A204.1 (cell line): Measurements from ENCODE around the gene RAB24.
"Not testable (repeated sequence)": the region's sequence is repeated elsewhere in the genome, so short reads cannot be mapped to it uniquely, and the experiment has no call there.

Experiments
- FAIRE-seq: peaks from 2 replicates; lab custom pipeline; 2012; peaks lifted over from hg19 to GRCh38; lab: Jason Lieb, UNC

RAB24 gene

DNA sequence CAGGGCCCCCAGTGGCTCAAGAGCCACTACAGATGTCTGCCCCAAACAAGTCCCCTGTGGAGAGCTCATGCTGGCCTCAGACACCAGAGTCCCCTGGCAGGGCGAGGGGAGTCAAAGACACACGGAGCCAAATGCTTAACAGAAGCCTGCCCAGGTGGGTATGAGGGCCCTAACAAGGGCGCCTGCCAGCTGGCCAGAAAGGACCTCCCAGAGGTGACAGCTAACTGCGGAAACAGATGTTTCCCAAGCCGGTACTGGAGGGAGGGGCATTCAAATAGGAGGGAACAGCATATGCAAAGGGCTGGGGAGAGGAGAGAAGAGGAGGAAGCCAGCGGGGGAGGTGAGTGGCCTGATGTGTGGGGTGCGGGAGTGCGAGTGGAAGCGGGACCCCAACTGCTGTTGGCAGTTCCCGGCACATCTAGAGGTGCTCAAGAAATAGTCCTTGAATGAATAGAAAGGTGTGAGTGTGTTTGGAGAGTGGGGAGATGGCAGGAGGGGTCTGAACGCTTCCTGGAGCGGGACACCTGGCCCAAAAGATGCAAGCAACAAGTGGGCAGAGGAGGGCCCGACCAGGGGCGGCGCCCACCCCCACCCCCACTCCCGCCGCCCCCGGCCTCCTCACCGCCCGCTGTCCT, 7.4 kb upstream of the RAB24 start:
- FAIRE-seq: no peak

GRCh38 chr5:177310332-177310731, 6.8 kb upstream of the RAB24 start:
- no peak for FAIRE-seq

DNA sequence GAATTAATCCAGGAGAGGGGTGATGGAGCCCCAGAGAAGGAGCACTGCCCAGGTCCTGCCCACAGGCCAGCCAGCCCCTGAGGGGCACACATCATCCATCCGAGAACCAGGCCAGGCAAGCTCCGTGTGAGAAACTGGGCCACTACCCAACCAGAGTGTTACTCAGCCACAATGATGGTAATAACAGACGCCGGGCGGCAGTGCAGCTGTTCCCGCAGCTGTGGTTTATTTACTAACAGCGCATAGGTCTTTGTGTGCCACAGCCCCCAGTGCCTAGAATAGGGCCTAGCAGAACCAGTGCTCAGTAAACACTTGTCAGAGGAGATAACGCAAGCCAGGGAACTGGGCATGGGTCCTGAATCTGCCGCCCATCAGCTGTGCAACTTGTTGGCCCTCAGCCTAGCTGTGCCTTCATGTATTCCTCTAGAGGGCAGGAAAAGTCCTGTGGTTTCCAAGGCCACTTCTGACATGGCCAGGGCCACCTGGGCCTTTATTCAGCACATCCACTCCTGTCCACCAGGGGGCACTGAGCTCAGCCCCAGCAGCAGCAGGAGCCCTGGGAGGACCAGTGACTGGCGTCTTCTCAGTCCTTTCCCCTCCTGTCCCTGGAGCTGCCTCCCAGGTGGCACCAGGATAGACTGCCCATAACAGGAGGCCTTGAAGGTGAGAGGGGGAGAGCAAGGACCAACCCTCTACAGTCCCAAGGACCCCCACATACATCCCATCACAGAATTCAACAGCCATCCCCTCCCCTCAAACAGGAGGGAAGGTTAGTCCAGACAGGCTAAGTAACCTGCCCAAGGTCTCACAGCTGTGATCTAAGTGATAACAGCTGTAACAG, 6.1 kb upstream of the RAB24 start:
- no peak for FAIRE-seq

GRCh38 chr5:177308740-177309139, 5.2 kb upstream of the RAB24 start:
- FAIRE-seq: no peak

GRCh38 chr5:177307544-177308363, 4.2 kb upstream of the RAB24 start:
- no peak for FAIRE-seq

DNA sequence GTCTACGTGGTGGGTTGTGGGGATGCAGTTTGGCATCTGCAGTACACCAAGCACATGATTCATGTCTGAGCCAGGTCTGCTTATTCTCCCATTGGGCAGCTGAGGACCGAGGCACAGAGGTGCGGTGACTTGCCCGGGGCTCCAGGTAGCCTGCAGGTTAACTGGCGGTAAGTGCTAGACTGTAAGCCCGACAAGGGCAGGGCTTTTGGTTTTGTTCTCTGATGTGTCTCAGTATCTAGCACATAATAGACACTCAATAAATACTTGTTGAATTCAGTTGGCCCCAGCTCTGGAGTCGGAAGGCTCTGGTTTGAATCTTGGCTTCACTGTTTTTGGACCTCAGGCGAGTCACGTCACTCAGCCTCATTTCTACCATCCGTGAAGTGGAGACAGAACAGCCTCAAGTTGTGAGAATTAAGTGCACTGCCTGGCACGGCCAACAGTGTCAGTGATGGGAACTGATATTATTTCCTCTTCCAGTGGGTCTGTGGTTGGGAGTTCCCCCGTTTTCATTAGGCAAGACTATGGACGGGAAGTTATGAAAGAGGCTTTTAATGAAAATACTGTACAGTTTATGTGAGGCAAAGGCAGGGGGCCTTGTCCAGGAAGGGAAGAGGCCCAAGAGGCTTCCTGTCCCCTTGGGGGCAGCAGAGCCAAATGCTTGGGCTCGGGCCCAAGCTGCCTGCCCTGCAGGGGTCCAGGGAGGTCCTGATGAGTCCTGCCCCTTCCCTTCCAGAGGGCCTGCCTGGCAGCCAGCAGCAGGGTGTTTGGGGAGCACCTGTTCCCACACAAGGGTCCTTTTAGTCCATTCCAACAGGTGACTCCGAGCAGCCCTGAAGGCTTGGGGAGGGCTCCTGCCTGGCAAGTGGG, 3.4 kb upstream of the RAB24 start:
- no peak for FAIRE-seq

GRCh38 chr5:177306103-177306640, 2.7 kb upstream of the RAB24 start:
- not testable (repeated sequence) for FAIRE-seq

GRCh38 chr5:177304392-177305119, 1.0 kb upstream of the RAB24 start:
- no peak for FAIRE-seq

DNA sequence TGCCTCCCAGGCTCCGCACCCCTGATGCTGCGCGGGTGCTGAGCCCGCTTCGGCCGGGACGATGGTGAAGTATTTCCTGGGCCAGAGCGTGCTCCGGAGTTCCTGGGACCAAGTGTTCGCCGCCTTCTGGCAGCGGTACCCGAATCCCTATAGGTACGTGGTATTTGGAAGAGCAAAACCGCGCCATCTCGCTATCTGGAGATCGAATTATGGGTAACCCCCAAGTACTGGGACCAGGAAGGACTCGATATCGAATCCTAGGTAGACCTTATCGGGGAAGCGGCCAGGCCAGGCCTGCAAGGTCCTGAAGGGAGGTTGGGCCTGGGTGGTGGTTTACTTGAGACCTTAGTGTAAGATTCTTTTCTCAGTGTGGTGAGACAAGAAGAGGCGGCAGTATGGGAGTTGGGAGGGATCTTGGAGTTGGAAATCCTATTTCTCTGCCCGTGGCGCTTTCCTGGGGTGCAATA, 439 bp upstream of the RAB24 start:
- FAIRE-seq: no peak

GRCh38 chr5:177302354-177303110, 987 bp downstream of the RAB24 start:
- no peak for FAIRE-seq

- FAIRE-seq: no peak
Measured at GRCh38 chr5:177301503-177302165, 1.9 kb downstream of the RAB24 start.

DNA sequence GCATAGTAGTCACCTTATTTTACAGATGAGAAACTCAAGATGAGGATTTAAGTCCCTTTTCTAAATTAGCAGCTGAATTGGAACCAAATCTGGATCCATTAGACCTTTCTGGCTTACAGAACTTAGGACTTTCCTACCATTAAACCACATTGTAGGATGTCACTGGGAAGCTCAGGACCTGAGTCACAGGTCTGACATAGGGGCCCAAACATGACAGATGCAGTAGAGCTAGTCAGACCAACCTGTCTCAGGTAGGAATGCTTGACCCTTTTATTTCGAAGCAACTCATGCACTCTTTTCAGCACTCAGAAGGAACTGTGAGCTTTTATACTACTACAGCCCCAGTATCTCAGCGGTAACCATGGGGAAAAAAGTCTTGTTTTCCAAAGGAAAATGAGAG, 2.6 kb downstream of the RAB24 start:
- no peak for FAIRE-seq

- no peak for FAIRE-seq
Measured at GRCh38 chr5:177300236-177300880, 3.2 kb downstream of the RAB24 start.

GRCh38 chr5:177299697-177300096, 3.8 kb downstream of the RAB24 start:
- no peak for FAIRE-seq

DNA sequence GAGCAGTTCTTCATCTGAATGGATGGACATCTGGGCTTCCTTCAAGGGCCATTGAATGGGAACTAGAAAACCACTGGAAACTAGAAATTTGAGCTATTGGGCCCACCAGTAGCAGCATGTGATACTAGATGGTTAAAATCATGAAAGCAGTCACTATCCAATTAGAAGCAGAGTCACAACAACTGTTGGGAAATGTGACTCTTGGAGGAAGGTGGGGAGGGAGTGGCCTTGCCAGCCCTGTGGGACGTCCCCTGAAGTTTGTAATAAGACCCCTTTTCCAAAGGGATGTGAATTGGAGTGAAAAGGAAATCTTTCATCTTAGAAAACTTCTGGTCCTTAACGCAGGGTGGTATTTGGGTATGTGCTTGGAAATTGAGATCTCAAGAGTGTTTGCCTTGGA, 5.6 kb downstream of the RAB24 start:
- no peak for FAIRE-seq

DNA sequence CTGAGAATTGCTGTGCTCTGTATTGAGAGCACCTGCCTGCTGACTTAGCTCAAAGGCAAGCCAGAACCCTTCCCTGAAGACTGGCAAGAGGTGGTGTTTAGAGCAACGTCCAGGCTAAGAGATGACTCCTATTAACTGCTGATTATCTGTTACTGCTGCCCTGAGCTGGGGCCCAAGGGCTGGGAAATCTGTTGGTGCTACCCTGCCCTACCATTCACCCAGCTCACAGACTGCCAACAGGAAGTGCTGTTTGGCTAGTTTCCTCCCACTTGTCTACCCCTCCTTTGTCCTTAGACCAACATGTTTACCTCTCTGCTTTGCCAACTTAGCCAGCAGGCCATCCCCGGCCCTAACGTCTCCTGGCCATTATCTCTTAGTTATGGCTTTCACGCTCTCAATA, 6.9 kb downstream of the RAB24 start:
- FAIRE-seq: no peak

GRCh38 chr5:177295924-177296323, 7.6 kb downstream of the RAB24 start:
- FAIRE-seq: no peak

- FAIRE-seq: no peak
Measured at GRCh38 chr5:177294632-177295031, 8.9 kb downstream of the RAB24 start.
